ENCODE data around the gene STUM.

The STUM gene

GRCh38 chr1:226640321-226641136 lies 92.0 kb downstream of the STUM start:
- DNase-seq (ENCODE audit: low read depth), result no peak

- DNase-seq (ENCODE audit: low read depth), result no peak
Measured at GRCh38 chr1:226641671-226642231, 93.2 kb downstream of the STUM start.

GRCh38 chr1:226642421-226642820 lies 93.9 kb downstream of the STUM start:
- no peak for DNase-seq (ENCODE audit: low read depth)

GRCh38 chr1:226643177-226643576 lies 94.6 kb downstream of the STUM start:
- peak; percentile 79 for DNase-seq (ENCODE audit: low read depth)

- DNase-seq (ENCODE audit: low read depth), result no peak
Measured at GRCh38 chr1:226643611-226644540, 95.3 kb downstream of the STUM start.

GRCh38 chr1:226644541-226645176 lies 96.1 kb downstream of the STUM start:
- no peak for DNase-seq (ENCODE audit: low read depth)

- no peak for DNase-seq (ENCODE audit: low read depth)
Measured at GRCh38 chr1:226645279-226645976, 96.9 kb downstream of the STUM start.

GRCh38 chr1:226646026-226646869 lies 97.7 kb downstream of the STUM start:
- no peak for DNase-seq (ENCODE audit: low read depth)

- DNase-seq (ENCODE audit: low read depth), result no peak
Measured at GRCh38 chr1:226646870-226647449, 98.4 kb downstream of the STUM start.

GRCh38 chr1:226647719-226648118 lies 99.2 kb downstream of the STUM start:
- no peak for DNase-seq (ENCODE audit: low read depth)

GRCh38 chr1:226648421-226648820 lies 99.9 kb downstream of the STUM start:
- no peak for DNase-seq (ENCODE audit: low read depth)

- DNase-seq (ENCODE audit: low read depth), result no peak
Measured at GRCh38 chr1:226649244-226649643, 100.7 kb downstream of the STUM start.

- DNase-seq (ENCODE audit: low read depth), result no peak
Measured at GRCh38 chr1:226649780-226650179, 101.2 kb downstream of the STUM start.

- DNase-seq (ENCODE audit: low read depth), result no peak
Measured at GRCh38 chr1:226650236-226650841, 101.8 kb downstream of the STUM start.

- DNase-seq (ENCODE audit: low read depth), result no peak
Measured at GRCh38 chr1:226651041-226651731, 102.6 kb downstream of the STUM start.

GRCh38 chr1:226651732-226652105 lies 103.2 kb downstream of the STUM start:
- DNase-seq (ENCODE audit: low read depth), result no peak

- DNase-seq (ENCODE audit: low read depth), result no peak
Measured at GRCh38 chr1:226652613-226653012, 104.0 kb downstream of the STUM start.

- no peak for DNase-seq (ENCODE audit: low read depth)
Measured at GRCh38 chr1:226653311-226653921, 104.9 kb downstream of the STUM start.

All from stimulated activated CD4-positive, alpha-beta T cell treated with anti-CD3 and anti-CD28 coated beads, Interleukin-2, amount 100 ng/mL, for 4 hours (primary cell).